ENCODE measurements around the gene CTNND1. TPM values are rescaled to one million over a fixed set of nuclear protein-coding genes. Genes with fewer than 3 reads are reported as not detected.

CTNND1 gene
- total and polyA plus RNA-seq, 2 of the 8 experiments (the other 6 are each of a cell fraction or from before 2014, with no cell fraction given) = 91.9 to 164 TPM

DNA sequence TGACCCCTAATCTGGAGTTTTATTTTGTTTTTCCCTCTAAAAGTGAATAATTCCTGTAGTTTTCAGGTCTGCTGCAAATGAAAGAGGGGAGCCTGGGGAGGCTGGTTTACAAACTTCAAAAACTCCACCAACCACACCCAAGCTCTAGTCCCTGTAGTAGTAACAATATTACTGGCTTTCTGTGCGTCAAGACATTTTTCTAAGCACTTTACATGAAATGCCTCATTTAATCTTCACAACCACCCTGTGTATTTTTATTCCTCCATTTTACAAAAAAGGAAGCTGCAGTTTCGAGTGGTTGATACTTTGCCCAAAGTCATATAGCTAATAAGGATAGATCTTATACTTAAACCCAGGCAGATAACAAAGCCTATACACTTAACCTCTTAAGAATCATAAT, 23.5 kb downstream of the CTNND1 start:
- peaks cover 3 to 18% (median 9%) of the 10 kb centered on the region in 4 experiments for H3K4me1 ChIP-seq (replicated peaks in 1 of 4; ENCODE audit: control insufficient read depth in 3 of 4, insufficient read depth in 4 of 4, low read length in 3 of 4)
- H3K79me1 ChIP-seq (ENCODE audit: low read depth, low read length) = peaks cover 2% of the 10 kb centered on the region
- no peak overlapping the region for H2BK15ac ChIP-seq (ENCODE audit: low read length)
- no peak overlapping the region for H3K4me3 ChIP-seq (ENCODE audit: extremely low read depth in 1 of 4, insufficient read depth in 2 of 4, low read depth in 3 of 4, low read length in 4 of 4)
- peaks cover 6 to 92% of the 10 kb centered on the region in 2 experiments; a peak in 3 of 4 replicates for H3K79me2 ChIP-seq (ENCODE audit: control insufficient read depth in 1 of 2, insufficient read depth in 2 of 2, low read length in 2 of 2)
- H2BK20ac ChIP-seq (ENCODE audit: low read length) = no peak overlapping the region
- no peak overlapping the region for H3K23ac ChIP-seq (ENCODE audit: insufficient read length)
- DNase-seq (ENCODE audit: low read depth in 1 of 2, low spot score in 2 of 2) = no peak
- H2AK5ac ChIP-seq (ENCODE audit: low read depth, low read length) = no peak overlapping the region
- H3K9ac ChIP-seq (replicated peaks in 1 of 4; ENCODE audit: extremely low read depth in 1 of 4, low read depth in 3 of 4, low read length in 3 of 4) = no peak overlapping the region
- CTCF ChIA-PET (ENCODE audit: partially characterized antibody) = interaction anchor here (0.8 to 6.1 kb wide), 10 partner anchors 8 to 61 kb away, joined by 3 to 44 read pairs (median 4); partner anchors contain the start of gene CTNND1
- H4K8ac ChIP-seq (ENCODE audit: extremely low read depth, insufficient read depth, low read length) = no peak overlapping the region
- no peak overlapping the region for H3K18ac ChIP-seq (ENCODE audit: extremely low read depth, low read length)
- no peak for FAIRE-seq
- no peaks in the 10 kb centered on the region for H3K9me3 ChIP-seq (ENCODE audit: insufficient read depth in 2 of 2, low read depth in 1 of 2, low read length in 1 of 2)
- no peak overlapping the region for H4K91ac ChIP-seq (replicated peaks; ENCODE audit: insufficient read length, low read length)
- no peaks in the 10 kb centered on the region for H3K23me2 ChIP-seq (ENCODE audit: low read depth, low read length)
- H3K56ac ChIP-seq (replicated peaks; ENCODE audit: insufficient read length, low read depth, low read length) = no peak overlapping the region
- no peak overlapping the region for H3K27ac ChIP-seq (ENCODE audit: low read depth, low read length)
- no peak overlapping the region for H4K5ac ChIP-seq (ENCODE audit: insufficient read length, low read depth, low read length)
- POLR2A ChIA-PET (ENCODE audit: partially characterized antibody) = interaction anchor here (0.8 to 14.4 kb wide), 6 partner anchors 7 to 44 kb away, joined by 3 to 329 read pairs (median 4); partner anchors contain the start of genes BTBD18, CTNND1 and SELENOH
- no peaks in the 10 kb centered on the region for H3K27me3 ChIP-seq (replicated peaks in 1 of 4; ENCODE audit: control insufficient read depth in 3 of 4, extremely low read depth in 1 of 4, insufficient read depth in 3 of 4, low read length in 3 of 4)
- no peak overlapping the region for H3K4ac ChIP-seq (replicated peaks; ENCODE audit: insufficient read length, low read depth, low read length)
- no peak overlapping the region for H2BK12ac ChIP-seq (ENCODE audit: low read depth, low read length)
- H3K14ac ChIP-seq (ENCODE audit: insufficient read length) = no peak overlapping the region
- WGBS, 2 experiments (ENCODE audit: extremely low coverage in 1 of 2, insufficient coverage in 1 of 2, insufficient read length in 1 of 2, insufficient replicate concordance in 2 of 2, low coverage in 1 of 2, low lambda C conversion rate in 2 of 2, missing lambda C conversion rate in 1 of 2) = 96% methylated on average over 2 of the region's 2 CpGs; no CpG with 5 or more reads in 1 of the 2 experiments
- no peak overlapping the region for H3K4me2 ChIP-seq (ENCODE audit: insufficient read depth in 1 of 2, low read depth in 2 of 2, low read length in 2 of 2)
- no peak overlapping the region for H2AFZ ChIP-seq (ENCODE audit: low read length)
- H4K20me1 ChIP-seq (replicated peaks in 1 of 2; ENCODE audit: control insufficient read depth in 1 of 2, insufficient read depth in 2 of 2, low read length in 2 of 2) = peaks cover 3% of the 10 kb centered on the region in 2 experiments
- no peak overlapping the region for H2BK120ac ChIP-seq (replicated peaks; ENCODE audit: low read depth, low read length)
- no peaks in the 10 kb centered on the region for H3K36me3 ChIP-seq (ENCODE audit: control insufficient read depth in 2 of 4, insufficient read depth in 4 of 4, low read length in 3 of 4)
- H2BK5ac ChIP-seq (ENCODE audit: low read depth, low read length) = no peak overlapping the region
- TF ChIP-seq CHD2 (IDR thresholded peaks at IDR 0.05; ENCODE audit: low read length) (no peak), SAP30 (IDR thresholded peaks at IDR 0.05; ENCODE audit: insufficient read depth, insufficient replicate concordance, low read length) (no peak), CBX5 (IDR thresholded peaks at IDR 0.05; ENCODE audit: low read depth, low read length) (no peak), TAF7 (optimal IDR thresholded peaks at IDR 0.05; ENCODE audit: borderline replicate concordance, low read depth, low read length) (no peak)
